Hematopoietic multipotent progenitor cell treated with erythropoietin and hydrocortisone succinate and interleukin-3 and kit ligand, for 8 days (in vitro differentiated cells): ENCODE results near the gene PCDHGA7.
"Not testable (repeated sequence)": the region's sequence is repeated elsewhere in the genome, so short reads cannot be mapped to it uniquely, and the experiment has no call there.

Source experiments
- DNase-seq: peaks from one replicate; pipeline ENCODE4 v3.0.0-alpha.2; 2015

Gene PCDHGA7

DNA sequence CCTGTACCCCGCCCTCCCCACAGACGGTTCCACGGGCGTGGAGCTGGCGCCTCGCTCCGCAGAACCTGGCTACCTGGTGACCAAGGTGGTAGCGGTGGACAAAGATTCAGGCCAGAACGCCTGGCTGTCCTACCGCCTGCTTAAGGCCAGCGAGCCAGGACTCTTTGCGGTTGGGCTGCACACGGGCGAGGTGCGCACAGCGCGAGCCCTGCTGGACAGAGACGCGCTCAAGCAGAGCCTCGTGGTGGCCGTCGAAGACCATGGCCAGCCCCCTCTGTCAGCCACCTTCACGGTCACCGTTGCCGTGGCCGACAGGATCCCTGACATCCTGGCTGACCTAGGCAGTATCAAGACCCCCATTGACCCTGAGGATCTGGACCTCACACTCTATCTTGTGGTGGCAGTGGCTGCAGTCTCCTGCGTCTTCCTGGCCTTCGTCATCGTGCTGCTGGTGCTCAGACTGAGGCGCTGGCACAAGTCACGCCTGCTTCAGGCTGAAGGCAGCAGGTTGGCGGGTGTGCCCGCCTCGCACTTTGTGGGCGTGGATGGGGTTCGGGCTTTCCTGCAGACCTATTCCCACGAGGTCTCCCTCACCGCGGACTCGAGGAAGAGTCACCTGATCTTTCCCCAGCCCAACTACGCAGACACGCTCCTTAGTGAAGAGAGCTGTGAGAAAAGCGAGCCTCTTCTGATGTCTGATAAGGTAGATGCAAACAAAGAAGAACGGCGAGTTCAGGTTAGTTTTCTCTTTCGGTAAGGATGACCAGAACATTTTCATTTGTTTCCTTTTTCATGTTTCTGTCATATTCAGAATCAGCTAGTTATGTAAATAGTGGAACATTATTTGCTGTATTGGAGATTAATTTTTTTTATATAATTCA is 16.3 kb upstream of the PCDHGA7 start:
- no peak for DNase-seq

DNA sequence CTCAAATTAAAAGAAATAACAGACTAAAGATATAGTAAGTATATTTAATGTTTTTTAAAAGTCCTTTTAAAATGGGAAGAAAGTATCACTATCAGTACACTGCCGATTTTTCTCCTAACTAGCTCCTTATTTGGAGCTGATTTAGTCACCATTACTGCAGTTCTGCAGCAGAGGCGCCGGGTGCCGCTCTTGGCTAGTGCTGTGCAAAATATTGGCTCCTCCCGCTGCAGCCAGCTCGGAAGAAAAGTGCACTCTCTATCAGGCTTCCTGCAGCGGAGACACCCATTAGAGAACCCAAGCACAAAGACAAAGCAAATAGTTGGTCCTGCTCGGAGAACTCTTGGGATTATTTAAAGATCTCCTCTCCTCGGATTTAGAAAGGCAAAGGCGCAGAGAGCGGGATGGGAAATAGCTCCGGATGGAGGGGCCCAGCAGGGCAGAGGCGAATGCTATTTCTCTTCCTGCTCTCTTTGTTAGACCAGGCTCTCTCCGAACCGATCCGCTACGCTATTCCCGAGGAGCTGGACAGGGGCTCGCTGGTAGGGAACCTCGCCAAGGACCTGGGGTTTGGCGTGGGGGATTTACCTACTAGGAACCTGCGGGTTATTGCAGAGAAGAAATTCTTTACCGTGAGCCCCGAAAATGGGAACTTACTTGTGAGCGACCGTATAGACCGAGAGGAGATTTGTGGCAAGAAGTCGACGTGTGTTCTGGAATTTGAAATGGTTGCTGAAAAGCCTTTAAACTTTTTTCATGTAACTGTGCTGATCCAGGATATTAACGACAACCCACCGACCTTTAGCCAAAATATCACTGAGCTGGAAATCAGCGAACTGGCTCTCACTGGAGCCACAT is 12.3 kb upstream of the PCDHGA7 start, which contains the start of gene PCDHGB3:
Gene PCDHGB3, plus strand, starts transcription at position 249 of the 855 bp plus-strand sequence. Its CDS starts 153 bp downstream, at position 402.
- DNase-seq, result peak; percentile 7

DNA sequence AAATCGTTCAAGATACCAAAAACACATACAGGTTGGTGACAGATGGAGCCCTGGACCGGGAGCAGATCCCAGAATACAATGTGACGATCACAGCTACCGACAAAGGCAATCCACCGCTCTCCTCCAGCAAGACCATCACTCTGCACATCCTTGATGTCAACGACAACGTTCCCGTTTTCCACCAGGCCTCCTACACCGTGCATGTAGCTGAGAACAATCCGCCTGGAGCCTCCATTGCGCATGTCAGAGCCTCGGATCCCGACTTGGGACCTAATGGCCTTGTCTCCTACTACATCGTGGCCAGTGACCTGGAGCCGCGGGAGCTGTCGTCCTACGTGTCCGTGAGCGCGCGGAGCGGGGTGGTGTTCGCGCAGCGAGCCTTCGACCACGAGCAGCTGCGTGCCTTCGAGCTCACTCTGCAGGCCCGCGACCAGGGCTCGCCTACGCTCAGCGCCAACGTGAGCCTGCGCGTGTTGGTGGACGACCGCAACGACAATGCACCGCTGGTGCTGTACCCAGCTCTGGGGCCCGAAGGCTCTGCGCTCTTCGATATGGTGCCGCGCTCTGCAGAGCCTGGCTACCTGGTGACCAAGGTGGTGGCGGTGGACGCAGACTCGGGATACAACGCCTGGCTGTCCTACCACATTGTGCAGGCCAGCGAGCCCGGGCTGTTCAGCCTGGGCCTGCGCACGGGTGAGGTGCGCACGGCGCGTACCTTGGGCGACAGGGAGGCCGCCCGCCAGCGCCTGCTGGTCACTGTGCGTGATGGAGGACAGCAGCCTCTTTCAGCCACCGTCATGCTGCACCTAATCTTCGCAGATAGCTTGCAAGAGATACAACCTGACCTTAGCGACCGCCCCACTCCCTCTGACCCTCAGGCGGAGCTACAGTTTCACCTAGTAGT is 10.7 kb upstream of the PCDHGA7 start:
- no peak for DNase-seq

DNA sequence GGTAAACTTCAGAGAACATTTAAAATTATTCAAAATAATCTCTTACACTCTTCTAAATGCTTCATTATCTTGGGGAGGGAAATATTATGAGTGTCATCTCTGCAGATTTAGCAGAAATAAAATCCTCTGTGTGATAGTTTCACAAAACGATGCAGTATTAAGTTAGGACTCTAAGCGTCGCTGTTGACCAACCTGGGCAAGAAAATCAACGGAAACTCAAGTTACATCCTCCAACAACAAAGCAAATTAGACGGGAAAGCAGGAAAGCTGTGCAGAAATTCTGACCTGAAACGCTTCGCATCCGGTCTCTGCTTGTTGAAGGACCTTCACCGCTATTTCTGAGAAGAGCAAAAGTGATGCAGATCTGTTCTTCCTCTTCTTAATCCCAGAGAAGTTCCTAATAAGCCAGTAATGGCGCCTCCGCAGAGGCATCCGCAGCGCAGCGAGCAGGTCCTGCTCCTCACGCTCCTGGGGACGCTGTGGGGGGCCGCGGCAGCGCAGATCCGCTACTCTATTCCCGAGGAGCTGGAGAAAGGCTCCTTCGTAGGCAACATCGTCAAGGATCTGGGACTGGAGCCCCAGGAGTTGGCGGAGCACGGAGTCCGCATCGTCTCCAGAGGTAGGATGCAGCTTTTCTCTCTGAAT is 8.7 kb upstream of the PCDHGA7 start, which contains the start of gene PCDHGA6:
Gene PCDHGA6, plus strand, starts transcription at position 219 of the 645 bp plus-strand sequence. Its CDS starts 193 bp downstream, at position 412.
- peak; percentile 4 for DNase-seq

DNA sequence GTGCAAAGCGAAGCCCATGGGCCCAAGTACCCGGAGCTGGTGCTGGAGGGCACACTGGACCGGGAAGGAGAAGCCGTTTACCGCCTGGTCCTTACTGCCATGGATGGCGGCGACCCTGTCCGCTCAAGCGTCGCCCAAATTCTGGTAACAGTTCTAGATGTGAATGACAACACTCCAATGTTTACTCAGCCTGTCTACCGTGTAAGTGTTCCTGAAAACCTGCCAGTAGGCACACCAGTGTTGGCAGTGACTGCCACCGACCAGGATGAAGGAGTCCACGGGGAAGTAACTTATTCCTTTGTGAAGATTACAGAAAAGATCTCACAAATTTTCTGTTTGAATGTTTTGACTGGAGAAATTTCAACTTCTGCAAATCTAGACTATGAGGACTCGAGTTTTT is 7.9 kb upstream of the PCDHGA7 start:
- no peak for DNase-seq

DNA sequence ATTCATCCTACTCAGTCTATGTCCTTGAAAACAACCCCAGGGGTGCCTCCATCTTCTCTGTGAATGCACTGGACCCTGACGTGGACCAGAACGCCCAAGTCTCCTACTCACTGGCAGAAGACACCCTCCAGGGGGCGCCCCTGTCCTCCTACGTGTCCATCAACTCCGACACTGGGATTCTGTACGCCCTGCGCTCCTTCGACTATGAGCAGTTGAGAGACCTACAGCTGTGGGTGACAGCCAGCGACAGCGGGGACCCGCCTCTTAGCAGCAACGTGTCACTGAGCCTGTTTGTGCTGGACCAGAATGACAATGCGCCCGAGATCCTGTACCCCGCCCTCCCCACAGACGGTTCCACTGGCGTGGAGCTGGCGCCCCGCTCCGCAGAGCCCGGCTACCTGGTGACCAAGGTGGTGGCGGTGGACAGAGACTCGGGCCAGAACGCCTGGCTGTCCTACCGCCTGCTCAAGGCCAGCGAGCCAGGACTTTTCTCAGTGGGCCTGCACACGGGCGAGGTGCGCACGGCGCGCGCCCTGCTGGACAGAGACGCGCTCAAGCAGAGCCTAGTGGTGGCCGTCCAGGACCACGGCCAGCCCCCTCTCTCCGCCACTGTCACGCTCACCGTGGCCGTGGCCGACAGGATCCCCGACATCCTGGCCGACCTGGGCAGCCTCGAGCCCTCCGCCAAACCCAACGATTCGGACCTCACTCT is 6.9 kb upstream of the PCDHGA7 start:
- DNase-seq, result not testable (repeated sequence)

DNA sequence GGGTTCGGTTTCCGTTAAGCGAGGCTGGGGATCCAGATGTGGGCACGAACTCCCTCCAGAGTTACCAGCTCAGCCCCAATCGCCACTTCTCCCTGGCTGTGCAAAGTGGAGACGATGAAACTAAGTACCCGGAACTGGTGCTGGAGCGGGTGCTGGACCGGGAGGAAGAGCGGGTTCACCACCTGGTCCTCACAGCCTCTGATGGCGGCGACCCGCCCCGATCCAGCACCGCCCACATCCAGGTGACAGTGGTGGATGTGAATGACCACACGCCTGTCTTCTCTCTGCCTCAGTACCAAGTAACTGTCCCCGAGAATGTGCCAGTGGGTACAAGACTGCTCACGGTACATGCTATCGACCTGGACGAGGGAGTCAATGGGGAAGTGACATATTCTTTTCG is 803 bp downstream of the PCDHGA7 start:
- DNase-seq, result no peak

DNA sequence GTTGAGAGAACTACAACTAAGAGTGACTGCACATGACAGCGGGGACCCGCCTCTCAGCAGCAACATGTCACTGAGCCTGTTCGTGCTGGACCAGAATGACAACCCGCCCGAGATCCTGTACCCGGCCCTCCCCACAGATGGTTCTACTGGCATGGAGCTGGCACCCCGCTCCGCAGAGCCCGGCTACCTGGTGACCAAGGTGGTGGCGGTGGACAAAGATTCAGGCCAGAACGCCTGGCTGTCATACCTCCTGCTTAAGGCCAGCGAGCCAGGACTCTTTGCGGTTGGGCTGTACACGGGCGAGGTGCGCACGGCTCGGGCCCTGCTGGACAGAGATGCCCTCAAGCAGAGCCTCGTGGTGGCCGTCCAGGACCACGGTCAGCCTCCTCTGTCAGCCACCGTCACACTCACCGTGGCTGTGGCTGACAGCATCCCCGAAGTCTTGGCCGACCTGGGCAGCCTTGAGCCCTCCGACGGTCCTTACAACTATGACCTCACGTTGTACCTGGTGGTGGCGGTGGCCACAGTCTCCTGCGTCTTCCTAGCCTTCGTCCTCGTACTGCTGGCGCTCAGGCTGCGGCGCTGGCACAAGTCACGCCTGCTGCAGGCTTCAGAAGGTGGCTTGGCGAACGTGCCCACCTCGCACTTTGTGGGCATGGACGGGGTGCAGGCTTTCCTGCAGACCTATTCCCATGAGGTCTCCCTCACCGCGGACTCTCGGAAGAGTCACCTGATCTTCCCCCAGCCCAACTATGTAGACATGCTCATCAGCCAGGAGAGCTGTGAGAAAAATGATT is 2.1 kb downstream of the PCDHGA7 start:
- DNase-seq, result no peak

DNA sequence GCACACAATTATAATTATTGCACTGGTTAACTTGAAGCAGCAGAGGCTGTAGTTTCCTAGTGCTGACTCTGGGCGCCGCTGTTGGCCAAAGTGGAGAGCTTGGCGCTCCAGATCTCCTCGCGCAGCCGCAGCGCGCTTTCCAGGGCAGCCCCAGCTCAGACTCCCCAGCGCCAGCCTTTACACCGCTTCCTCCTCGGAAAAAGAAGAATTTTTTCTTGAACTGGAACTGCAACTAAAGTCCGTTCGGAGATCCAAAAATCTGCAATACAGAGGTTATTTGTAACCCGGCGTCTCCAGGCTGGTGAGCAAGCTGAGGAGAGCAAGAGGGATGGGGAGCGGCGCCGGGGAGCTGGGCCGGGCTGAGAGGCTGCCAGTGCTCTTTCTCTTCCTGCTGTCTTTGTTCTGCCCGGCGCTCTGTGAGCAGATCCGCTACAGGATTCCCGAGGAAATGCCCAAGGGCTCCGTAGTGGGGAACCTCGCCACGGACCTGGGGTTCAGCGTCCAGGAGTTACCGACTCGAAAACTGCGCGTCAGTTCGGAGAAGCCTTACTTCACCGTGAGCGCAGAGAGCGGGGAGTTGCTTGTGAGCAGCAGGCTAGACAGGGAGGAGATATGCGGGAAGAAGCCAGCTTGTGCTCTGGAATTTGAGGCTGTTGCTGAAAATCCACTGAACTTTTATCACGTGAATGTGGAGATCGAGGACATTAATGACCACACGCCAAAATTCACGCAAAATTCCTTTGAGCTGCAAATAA is 5.2 kb downstream of the PCDHGA7 start, which contains the start of gene PCDHGB4:
Gene PCDHGB4, plus strand, starts transcription at position 142 of the 755 bp plus-strand sequence. Its CDS starts 187 bp downstream, at position 329.
- peak; percentile 24 for DNase-seq

DNA sequence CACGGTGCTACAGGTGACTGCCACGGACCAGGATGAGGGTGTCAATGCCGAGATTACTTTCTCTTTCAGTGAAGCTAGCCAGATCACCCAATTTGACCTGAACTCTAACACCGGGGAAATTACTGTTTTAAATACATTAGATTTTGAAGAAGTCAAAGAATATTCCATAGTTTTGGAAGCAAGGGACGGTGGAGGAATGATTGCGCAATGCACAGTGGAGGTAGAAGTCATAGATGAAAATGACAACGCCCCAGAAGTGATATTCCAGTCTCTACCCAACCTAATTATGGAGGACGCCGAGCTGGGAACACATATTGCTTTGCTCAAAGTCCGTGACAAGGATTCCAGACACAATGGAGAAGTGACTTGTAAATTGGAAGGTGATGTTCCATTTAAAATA is 6.1 kb downstream of the PCDHGA7 start:
- no peak for DNase-seq

DNA sequence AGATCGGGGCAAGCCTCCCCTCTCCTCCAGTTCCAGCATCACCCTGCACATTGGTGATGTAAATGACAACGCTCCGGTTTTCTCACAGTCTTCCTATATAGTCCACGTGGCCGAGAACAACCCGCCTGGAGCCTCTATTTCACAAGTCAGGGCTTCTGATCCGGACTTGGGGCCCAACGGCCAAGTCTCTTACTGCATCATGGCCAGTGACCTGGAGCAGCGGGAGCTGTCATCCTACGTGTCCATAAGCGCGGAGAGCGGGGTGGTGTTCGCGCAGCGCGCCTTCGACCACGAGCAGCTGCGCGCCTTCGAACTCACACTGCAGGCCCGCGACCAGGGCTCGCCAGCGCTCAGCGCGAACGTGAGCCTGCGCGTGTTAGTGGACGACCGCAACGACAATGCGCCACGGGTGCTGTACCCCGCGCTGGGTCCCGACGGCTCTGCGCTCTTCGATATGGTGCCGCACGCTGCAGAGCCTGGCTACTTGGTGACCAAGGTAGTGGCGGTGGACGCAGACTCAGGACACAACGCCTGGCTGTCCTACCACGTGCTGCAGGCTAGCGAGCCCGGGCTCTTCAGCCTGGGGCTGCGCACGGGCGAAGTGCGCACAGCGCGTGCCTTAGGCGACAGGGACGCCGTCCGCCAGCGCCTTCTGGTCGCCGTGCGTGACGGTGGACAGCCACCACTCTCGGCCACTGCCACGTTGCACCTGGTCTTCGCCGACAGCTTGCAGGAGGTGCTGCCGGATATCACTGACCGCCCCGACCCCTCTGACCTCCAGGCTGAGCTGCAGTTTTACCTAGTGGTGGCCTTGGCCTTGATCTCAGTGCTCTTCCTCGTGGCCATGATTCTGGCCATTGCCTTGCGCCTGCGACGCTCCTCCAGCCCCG is 6.9 kb downstream of the PCDHGA7 start:
- DNase-seq, result no peak

DNA sequence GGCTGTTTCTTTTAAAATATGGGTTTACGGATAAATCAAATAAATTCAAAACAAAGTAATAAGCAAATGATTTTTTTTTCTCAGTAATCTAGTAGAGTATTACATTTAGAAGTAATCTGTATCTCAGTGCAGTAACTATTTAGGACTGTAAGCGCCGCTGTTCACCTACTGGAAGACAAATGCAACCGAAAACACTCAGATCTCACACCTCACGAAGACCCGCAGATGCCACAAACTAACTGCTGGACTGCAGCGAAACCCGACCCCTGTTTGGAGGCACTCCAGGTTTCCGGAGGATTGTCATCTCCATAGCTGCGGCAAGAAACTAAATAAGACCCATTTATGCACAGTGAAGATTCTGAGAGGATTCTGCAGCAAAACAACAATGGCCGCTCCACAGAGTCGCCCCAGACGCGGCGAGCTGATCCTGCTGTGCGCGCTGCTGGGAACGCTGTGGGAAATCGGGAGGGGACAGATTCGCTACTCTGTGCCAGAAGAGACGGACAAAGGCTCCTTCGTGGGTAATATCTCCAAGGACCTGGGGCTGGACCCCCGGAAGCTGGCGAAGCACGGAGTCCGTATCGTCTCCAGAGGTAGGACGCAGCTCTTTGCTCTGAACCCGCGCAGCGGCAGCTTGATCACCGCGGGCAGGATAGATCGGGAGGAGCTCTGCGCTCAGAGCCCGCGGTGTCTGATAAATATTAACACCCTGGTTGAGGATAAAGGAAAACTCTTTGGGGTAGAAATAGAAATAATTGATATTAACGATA is 10.1 kb downstream of the PCDHGA7 start, which contains the start of gene PCDHGA8:
Gene PCDHGA8, plus strand, starts transcription at position 205 of the 770 bp plus-strand sequence. Its CDS starts 181 bp downstream, at position 386.
- DNase-seq, result no peak

DNA sequence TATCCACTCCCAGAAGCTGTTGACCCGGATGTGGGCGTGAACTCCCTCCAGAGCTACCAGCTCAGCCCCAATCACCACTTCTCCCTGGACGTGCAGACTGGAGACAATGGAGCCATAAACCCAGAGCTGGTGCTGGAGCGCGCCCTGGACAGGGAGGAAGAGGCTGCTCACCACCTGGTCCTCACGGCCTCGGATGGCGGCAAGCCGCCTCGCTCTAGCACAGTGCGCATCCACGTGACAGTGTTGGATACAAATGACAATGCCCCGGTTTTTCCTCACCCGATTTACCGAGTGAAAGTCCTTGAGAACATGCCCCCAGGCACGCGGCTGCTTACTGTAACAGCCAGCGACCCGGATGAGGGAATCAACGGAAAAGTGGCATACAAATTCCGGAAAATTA is 10.7 kb downstream of the PCDHGA7 start:
- no peak for DNase-seq

DNA sequence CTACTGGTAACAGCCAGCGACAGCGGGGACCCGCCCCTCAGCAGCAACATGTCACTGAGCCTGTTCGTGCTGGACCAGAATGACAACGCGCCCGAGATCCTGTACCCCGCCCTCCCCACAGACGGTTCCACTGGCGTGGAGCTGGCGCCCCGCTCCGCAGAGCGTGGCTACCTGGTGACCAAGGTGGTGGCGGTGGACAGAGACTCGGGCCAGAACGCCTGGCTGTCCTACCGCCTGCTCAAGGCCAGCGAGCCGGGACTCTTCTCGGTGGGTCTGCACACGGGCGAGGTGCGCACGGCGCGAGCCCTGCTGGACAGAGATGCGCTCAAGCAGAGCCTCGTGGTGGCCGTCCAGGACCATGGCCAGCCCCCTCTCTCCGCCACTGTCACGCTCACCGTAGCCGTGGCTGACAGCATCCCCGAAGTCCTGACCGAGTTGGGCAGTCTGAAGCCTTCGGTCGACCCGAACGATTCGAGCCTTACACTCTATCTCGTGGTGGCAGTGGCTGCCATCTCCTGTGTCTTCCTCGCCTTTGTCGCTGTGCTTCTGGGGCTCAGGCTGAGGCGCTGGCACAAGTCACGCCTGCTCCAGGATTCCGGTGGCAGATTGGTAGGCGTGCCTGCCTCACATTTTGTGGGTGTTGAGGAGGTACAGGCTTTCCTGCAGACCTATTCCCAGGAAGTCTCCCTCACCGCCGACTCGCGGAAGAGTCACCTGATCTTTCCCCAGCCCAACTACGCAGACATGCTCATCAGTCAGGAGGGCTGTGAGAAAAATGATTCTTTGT is 12.1 kb downstream of the PCDHGA7 start:
- DNase-seq, result not testable (repeated sequence)

DNA sequence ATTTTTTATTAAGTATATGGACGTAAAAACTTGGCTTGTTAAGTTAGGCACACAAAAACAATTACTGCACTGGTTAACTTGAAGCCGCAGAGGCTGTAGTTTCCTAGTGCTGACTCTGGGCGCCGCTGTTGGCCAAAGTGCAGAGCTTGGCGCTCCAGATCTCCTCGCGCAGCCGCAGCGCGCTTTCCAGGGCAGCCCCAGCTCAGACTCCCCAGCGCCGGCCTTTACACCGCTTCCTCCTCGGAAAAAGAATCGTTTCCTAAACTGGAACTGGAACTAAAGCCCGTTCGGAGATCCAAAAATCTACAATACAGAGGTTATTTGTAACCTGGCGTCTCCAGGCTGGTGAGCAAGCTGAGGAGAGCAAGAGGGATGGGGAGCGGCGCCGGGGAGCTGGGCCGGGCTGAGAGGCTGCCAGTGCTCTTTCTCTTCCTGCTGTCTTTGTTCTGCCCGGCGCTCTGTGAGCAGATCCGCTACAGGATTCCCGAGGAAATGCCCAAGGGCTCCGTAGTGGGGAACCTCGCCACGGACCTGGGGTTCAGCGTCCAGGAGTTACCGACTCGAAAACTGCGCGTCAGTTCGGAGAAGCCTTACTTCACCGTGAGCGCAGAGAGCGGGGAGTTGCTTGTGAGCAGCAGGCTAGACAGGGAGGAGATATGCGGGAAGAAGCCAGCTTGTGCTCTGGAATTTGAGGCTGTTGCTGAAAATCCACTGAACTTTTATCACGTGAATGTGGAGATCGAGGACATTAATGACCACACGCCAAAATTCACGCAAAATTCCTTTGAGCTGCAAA is 15.4 kb downstream of the PCDHGA7 start, which contains the start of gene PCDHGB5:
Gene PCDHGB5, plus strand, starts transcription at position 192 of the 796 bp plus-strand sequence. Its CDS starts 181 bp downstream, at position 373.
- DNase-seq, result peak; percentile 34
